ENCODE data around the gene ARRDC4.

DNA sequence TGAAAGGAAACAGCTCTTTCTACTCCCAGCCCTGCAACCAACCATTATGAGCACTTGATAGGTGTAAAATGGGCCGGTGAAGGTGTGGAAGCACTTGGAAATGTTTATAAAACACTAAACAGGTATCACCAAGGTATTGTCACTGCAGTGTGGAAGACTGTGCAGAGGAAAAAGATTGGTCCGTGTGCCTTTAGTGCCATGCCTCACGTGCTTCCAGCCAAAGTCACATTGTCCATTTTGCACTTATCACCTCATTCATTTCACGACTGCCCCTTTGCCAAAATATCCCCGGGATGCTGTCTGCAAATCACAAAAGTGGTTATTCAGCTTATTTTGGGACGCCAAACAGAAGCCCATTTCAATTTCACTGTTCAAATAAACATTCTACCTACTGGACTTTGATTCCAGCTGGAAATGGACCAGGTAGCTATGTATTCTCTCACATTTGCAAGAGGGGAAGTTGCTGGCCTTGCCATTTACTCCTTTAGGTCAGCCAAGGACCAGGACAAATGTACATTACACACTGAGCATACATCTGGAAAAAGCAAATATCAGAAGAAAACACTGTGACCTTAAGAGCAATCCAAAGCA lies 58.4 kb downstream of the ARRDC4 start:
- TF ChIP-seq EZH2 (IDR thresholded peaks at IDR 0.05): no peak
- no peak for TF ChIP-seq POLR2AphosphoS5 (IDR thresholded peaks at IDR 0.05; ENCODE audit: borderline replicate concordance, low read depth, low read length)
- TF ChIP-seq FOXP2 (optimal IDR thresholded peaks at IDR 0.05; ENCODE audit: control extremely low read depth, extremely low read length, insufficient read depth): no peak

Data from SK-N-MC (cell line).